WTC11 (cell line): ENCODE measurements around the gene GSTM2.

ENCODE experiments used
- CREB1 ChIP-seq: sonication (generic); formaldehyde crosslinking; IDR thresholded peaks from 2 replicates; pipeline ENCODE4 v1.8.0; 2023; ENCODE audit warnings: mild to moderate bottlenecking, missing genetic modification reagents
- JUN ChIP-seq: sonication (generic); formaldehyde crosslinking; IDR thresholded peaks from 2 replicates; pipeline ENCODE4 v1.8.0; 2023; ENCODE audit warnings: mild to moderate bottlenecking, missing genetic modification reagents
- NR3C1 ChIP-seq: sonication (generic); formaldehyde crosslinking; conservative IDR thresholded peaks from 2 replicates; pipeline ENCODE4 v1.8.1; 2023; ENCODE audit warnings: low read depth, mild to moderate bottlenecking, missing genetic modification reagents
- TF ChIP-seq, protein P1 (sequence below): fragments of 200-600 bp; IDR thresholded peaks from 2 replicates; pipeline ENCODE4 v1.8.0; 2022; ENCODE audit warnings: antibody characterized with exemption
- TF ChIP-seq, protein P2 (sequence below): sonication (generic); formaldehyde crosslinking; conservative IDR thresholded peaks from 2 replicates; pipeline ENCODE4 v1.8.1; 2022; ENCODE audit warnings: mild to moderate bottlenecking, missing genetic modification reagents
- TF ChIP-seq, protein P3 (sequence below): sonication (generic); formaldehyde crosslinking; IDR thresholded peaks from 2 replicates; pipeline ENCODE4 v1.8.0; 2022; ENCODE audit warnings: mild to moderate bottlenecking, missing genetic modification reagents
- TF ChIP-seq, protein P4 (sequence below): sonication (generic); formaldehyde crosslinking; IDR thresholded peaks from 2 replicates; pipeline ENCODE4 v1.8.0; 2022; ENCODE audit warnings: mild to moderate bottlenecking, missing genetic modification reagents
- TF ChIP-seq, protein P5 (sequence below): sonication (generic); formaldehyde crosslinking; IDR thresholded peaks from 2 replicates; pipeline ENCODE4 v1.8.1; 2023; ENCODE audit warnings: mild to moderate bottlenecking, missing genetic modification reagents, borderline replicate concordance
- TF ChIP-seq, protein P6 (sequence below): sonication (generic); formaldehyde crosslinking; IDR thresholded peaks from 2 replicates; pipeline ENCODE4 v1.8.1; 2022; ENCODE audit warnings: missing genetic modification reagents, borderline replicate concordance

DNA sequence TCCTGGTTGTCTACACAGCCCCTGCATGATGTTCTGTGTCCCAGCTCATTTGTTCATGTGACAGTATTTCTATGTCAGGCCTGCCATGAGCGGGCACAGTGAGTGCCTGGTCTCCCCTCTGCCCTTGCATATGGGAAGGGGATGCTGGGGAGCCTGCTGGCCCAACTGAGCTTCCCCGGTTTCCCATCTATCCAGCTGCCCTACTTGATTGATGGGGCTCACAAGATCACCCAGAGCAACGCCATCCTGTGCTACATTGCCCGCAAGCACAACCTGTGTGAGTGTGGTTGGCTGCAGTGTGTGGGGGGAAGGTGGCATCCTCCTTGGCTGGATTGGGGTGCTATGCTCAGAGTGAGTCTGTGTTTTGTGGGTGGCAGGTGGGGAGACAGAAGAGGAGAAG, 10.5 kb upstream of the GSTM2 start:
- TF ChIP-seq, protein P1, sequence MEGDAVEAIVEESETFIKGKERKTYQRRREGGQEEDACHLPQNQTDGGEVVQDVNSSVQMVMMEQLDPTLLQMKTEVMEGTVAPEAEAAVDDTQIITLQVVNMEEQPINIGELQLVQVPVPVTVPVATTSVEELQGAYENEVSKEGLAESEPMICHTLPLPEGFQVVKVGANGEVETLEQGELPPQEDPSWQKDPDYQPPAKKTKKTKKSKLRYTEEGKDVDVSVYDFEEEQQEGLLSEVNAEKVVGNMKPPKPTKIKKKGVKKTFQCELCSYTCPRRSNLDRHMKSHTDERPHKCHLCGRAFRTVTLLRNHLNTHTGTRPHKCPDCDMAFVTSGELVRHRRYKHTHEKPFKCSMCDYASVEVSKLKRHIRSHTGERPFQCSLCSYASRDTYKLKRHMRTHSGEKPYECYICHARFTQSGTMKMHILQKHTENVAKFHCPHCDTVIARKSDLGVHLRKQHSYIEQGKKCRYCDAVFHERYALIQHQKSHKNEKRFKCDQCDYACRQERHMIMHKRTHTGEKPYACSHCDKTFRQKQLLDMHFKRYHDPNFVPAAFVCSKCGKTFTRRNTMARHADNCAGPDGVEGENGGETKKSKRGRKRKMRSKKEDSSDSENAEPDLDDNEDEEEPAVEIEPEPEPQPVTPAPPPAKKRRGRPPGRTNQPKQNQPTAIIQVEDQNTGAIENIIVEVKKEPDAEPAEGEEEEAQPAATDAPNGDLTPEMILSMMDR: no peak
- TF ChIP-seq, protein P2, sequence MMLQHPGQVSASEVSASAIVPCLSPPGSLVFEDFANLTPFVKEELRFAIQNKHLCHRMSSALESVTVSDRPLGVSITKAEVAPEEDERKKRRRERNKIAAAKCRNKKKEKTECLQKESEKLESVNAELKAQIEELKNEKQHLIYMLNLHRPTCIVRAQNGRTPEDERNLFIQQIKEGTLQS: no peak
- TF ChIP-seq JUN: no peak
- TF ChIP-seq, protein P3, sequence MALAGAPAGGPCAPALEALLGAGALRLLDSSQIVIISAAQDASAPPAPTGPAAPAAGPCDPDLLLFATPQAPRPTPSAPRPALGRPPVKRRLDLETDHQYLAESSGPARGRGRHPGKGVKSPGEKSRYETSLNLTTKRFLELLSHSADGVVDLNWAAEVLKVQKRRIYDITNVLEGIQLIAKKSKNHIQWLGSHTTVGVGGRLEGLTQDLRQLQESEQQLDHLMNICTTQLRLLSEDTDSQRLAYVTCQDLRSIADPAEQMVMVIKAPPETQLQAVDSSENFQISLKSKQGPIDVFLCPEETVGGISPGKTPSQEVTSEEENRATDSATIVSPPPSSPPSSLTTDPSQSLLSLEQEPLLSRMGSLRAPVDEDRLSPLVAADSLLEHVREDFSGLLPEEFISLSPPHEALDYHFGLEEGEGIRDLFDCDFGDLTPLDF (CRISPR knock-in tag): no peak
- TF ChIP-seq CREB1 (CRISPR knock-in tag): no peak
- TF ChIP-seq, protein P4, sequence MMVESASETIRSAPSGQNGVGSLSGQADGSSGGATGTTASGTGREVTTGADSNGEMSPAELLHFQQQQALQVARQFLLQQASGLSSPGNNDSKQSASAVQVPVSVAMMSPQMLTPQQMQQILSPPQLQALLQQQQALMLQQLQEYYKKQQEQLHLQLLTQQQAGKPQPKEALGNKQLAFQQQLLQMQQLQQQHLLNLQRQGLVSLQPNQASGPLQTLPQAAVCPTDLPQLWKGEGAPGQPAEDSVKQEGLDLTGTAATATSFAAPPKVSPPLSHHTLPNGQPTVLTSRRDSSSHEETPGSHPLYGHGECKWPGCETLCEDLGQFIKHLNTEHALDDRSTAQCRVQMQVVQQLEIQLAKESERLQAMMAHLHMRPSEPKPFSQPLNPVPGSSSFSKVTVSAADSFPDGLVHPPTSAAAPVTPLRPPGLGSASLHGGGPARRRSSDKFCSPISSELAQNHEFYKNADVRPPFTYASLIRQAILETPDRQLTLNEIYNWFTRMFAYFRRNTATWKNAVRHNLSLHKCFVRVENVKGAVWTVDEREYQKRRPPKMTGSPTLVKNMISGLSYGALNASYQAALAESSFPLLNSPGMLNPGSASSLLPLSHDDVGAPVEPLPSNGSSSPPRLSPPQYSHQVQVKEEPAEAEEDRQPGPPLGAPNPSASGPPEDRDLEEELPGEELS (CRISPR knock-in tag): no peak
- TF ChIP-seq, protein P5, sequence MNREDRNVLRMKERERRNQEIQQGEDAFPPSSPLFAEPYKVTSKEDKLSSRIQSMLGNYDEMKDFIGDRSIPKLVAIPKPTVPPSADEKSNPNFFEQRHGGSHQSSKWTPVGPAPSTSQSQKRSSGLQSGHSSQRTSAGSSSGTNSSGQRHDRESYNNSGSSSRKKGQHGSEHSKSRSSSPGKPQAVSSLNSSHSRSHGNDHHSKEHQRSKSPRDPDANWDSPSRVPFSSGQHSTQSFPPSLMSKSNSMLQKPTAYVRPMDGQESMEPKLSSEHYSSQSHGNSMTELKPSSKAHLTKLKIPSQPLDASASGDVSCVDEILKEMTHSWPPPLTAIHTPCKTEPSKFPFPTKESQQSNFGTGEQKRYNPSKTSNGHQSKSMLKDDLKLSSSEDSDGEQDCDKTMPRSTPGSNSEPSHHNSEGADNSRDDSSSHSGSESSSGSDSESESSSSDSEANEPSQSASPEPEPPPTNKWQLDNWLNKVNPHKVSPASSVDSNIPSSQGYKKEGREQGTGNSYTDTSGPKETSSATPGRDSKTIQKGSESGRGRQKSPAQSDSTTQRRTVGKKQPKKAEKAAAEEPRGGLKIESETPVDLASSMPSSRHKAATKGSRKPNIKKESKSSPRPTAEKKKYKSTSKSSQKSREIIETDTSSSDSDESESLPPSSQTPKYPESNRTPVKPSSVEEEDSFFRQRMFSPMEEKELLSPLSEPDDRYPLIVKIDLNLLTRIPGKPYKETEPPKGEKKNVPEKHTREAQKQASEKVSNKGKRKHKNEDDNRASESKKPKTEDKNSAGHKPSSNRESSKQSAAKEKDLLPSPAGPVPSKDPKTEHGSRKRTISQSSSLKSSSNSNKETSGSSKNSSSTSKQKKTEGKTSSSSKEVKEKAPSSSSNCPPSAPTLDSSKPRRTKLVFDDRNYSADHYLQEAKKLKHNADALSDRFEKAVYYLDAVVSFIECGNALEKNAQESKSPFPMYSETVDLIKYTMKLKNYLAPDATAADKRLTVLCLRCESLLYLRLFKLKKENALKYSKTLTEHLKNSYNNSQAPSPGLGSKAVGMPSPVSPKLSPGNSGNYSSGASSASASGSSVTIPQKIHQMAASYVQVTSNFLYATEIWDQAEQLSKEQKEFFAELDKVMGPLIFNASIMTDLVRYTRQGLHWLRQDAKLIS (CRISPR knock-in tag): no peak
- no peak for TF ChIP-seq NR3C1 (CRISPR knock-in tag)
- TF ChIP-seq, protein P6, sequence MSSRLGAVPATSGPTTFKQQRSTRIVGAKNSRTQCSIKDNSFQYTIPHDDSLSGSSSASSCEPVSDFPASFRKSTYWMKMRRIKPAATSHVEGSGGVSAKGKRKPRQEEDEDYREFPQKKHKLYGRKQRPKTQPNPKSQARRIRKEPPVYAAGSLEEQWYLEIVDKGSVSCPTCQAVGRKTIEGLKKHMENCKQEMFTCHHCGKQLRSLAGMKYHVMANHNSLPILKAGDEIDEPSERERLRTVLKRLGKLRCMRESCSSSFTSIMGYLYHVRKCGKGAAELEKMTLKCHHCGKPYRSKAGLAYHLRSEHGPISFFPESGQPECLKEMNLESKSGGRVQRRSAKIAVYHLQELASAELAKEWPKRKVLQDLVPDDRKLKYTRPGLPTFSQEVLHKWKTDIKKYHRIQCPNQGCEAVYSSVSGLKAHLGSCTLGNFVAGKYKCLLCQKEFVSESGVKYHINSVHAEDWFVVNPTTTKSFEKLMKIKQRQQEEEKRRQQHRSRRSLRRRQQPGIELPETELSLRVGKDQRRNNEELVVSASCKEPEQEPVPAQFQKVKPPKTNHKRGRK: no peak
